ENCODE data around the gene NDUFB4.

GRCh38 chr3:120604382-120604781 is 8.2 kb downstream of the NDUFB4 start:
- no peak for TF ChIP-seq RAD21 (IDR thresholded peaks at IDR 0.05; ENCODE audit: low read depth)
- no peak for TF ChIP-seq TAF1 (IDR thresholded peaks at IDR 0.05; ENCODE audit: low read depth)
- TF ChIP-seq MAX (IDR thresholded peaks at IDR 0.05): no peak
- TF ChIP-seq NFIC (IDR thresholded peaks at IDR 0.05): no peak
- no peak for TF ChIP-seq REST (IDR thresholded peaks at IDR 0.05; ENCODE audit: low read depth)
- no peak for TF ChIP-seq EGR1 (IDR thresholded peaks at IDR 0.05)
- TF ChIP-seq TEAD4 (IDR thresholded peaks at IDR 0.05): no peak
